Thymus (tissue), 11 donors: ENCODE measurements around the gene PLXNC1. TPM values are rescaled to one million over a fixed set of nuclear protein-coding genes. Genes with fewer than 3 reads are reported as not detected.
A peak's percentile ranks its signal among the peaks of the same experiment; 100 is the strongest.

Experiments
- DNase-seq, 9 donors: peaks; one replicate each; pipeline ENCODE4 v3.0.0-alpha.2; 2013; ENCODE audit warnings: low spot score in 9 of 9, low read depth in 6 of 9, missing footprints in 1 of 9
- H3K27ac ChIP-seq, 2 donors: one replicate each; pipeline ENCODE4 v1.5.1; 2013; ENCODE audit warnings: control low read depth in 1 of 2, low read depth in 1 of 2, low read length in 1 of 2, mild to moderate bottlenecking in 1 of 2, moderate library complexity in 1 of 2
- H3K27me3 ChIP-seq, 2 donors: one replicate each; pipeline ENCODE4 v1.5.1; 2013; ENCODE audit warnings: low read length in 1 of 2; ENCODE audit not compliant: control insufficient read depth in 2 of 2, insufficient read depth in 1 of 2
- H3K36me3 ChIP-seq, 2 donors: one replicate each; pipeline ENCODE4 v1.5.1; 2013; ENCODE audit warnings: low read length in 1 of 2, mild to moderate bottlenecking in 1 of 2, moderate library complexity in 1 of 2; ENCODE audit not compliant: control insufficient read depth in 2 of 2, insufficient read depth in 2 of 2
- H3K4me1 ChIP-seq, 2 donors: one replicate each; pipeline ENCODE4 v1.5.1; 2013; ENCODE audit warnings: low read length in 2 of 2; ENCODE audit not compliant: control insufficient read depth in 2 of 2, insufficient read depth in 2 of 2
- H3K4me3 ChIP-seq, 2 donors: one replicate each; pipeline ENCODE4 v1.5.1; 2013; ENCODE audit warnings: low read length in 2 of 2, control low read depth in 1 of 2, mild to moderate bottlenecking in 1 of 2
- H3K9me3 ChIP-seq, 2 donors: one replicate each; pipeline ENCODE4 v1.5.1; 2013; ENCODE audit warnings: low read length in 1 of 2, mild to moderate bottlenecking in 1 of 2; ENCODE audit not compliant: control insufficient read depth in 2 of 2, insufficient read depth in 1 of 2
- WGBS: extraction: QIAGEN DNeasy Blood & Tissue Kit; methylation state at CpG from one replicate; pipeline ENCODE4 v1.1.7; 2013; 5-methylcytosine and 5-hydroxymethylcytosine counted together
- polyA plus RNA-seq: library from polyadenylated mRNA; stranded (reverse); fragments of 200-250 nt; gene quantifications from one replicate; pipeline ENCODE4 v1.2.3, GENCODE V29; 2013
- total RNA-seq: library from RNA; stranded (reverse); fragments of 120-200 nt; gene quantifications from one replicate; pipeline ENCODE4 v1.2.4, GENCODE V29; 2013
- donor health status: healthy.

PLXNC1 gene
- total and polyA plus RNA-seq, 2 donors, result 3.7 to 11.0 TPM

GRCh38 chr12:94208622-94208966 is 60.2 kb downstream of the PLXNC1 start:
- 95% methylated on average over 4 of the region's 4 CpGs for WGBS
- Histone ChIP-seq H3K4me3 (no peak overlapping the region), H3K27ac (peak overlapping the region; percentile 19 to 82)

GRCh38 chr12:94209240-94209639 is 60.9 kb downstream of the PLXNC1 start:
- Histone ChIP-seq H3K27ac (no peak overlapping the region), H3K4me3 (no peak overlapping the region), H3K4me1 (peaks cover 11 to 22% of the 10 kb centered on the region in 2 donors), H3K27me3 (no peaks in the 10 kb centered on the region), H3K36me3 (no peaks in the 10 kb centered on the region), H3K9me3 (no peaks in the 10 kb centered on the region)
- no peak for DNase-seq
- 92% methylated on average over 8 of the region's 8 CpGs for WGBS

More at GRCh38 chr12:94208622-94208966, 60.2 kb downstream of the PLXNC1 start:
- H3K4me1 ChIP-seq, result peaks cover 11 to 22% of the 10 kb centered on the region in 2 donors
- no peaks in the 10 kb centered on the region for H3K27me3 ChIP-seq
- no peaks in the 10 kb centered on the region for H3K9me3 ChIP-seq
- no peak for DNase-seq
- H3K36me3 ChIP-seq, result no peaks in the 10 kb centered on the region

- Histone ChIP-seq H3K4me1 (peaks cover 11 to 13% of the 10 kb centered on the region in 2 donors), H3K9me3 (no peaks in the 10 kb centered on the region), H3K27me3 (no peaks in the 10 kb centered on the region), H3K4me3 (no peak overlapping the region), H3K36me3 (no peaks in the 10 kb centered on the region), H3K27ac (no peak overlapping the region)
- DNase-seq, result no peak
- WGBS, result 78% methylated on average over 5 of the region's 5 CpGs
Observed at GRCh38 chr12:94211021-94211420, 62.6 kb downstream of the PLXNC1 start.

- no peaks in the 10 kb centered on the region for H3K9me3 ChIP-seq
- H3K27ac ChIP-seq, result no peak overlapping the region
- no peaks in the 10 kb centered on the region for H3K4me1 ChIP-seq
- no peak for DNase-seq
- H3K4me3 ChIP-seq, result no peak overlapping the region
- no peaks in the 10 kb centered on the region for H3K27me3 ChIP-seq
- no peaks in the 10 kb centered on the region for H3K36me3 ChIP-seq
- 92% methylated on average over 3 of the region's 3 CpGs for WGBS
Observed at GRCh38 chr12:94218233-94218632, 69.9 kb downstream of the PLXNC1 start.

- no peak overlapping the region for H3K4me3 ChIP-seq
- no peak overlapping the region for H3K27ac ChIP-seq
- H3K9me3 ChIP-seq, result no peaks in the 10 kb centered on the region
- H3K36me3 ChIP-seq, result no peaks in the 10 kb centered on the region
- 100% methylated on average over 2 of the region's 2 CpGs for WGBS
- H3K27me3 ChIP-seq, result no peaks in the 10 kb centered on the region
- DNase-seq, result no peak
- no peaks in the 10 kb centered on the region for H3K4me1 ChIP-seq
Observed at GRCh38 chr12:94219622-94220302, 71.4 kb downstream of the PLXNC1 start.

GRCh38 chr12:94220804-94221203 is 72.4 kb downstream of the PLXNC1 start:
- Histone ChIP-seq H3K27ac (no peak overlapping the region), H3K9me3 (no peaks in the 10 kb centered on the region), H3K27me3 (no peaks in the 10 kb centered on the region), H3K36me3 (no peaks in the 10 kb centered on the region), H3K4me1 (no peaks in the 10 kb centered on the region), H3K4me3 (no peak overlapping the region)
- 93% methylated on average over 5 of the region's 5 CpGs for WGBS
- no peak for DNase-seq

GRCh38 chr12:94222351-94223084 is 74.1 kb downstream of the PLXNC1 start:
- Histone ChIP-seq H3K27ac (no peak overlapping the region), H3K4me1 (no peaks in the 10 kb centered on the region), H3K4me3 (no peak overlapping the region), H3K36me3 (no peaks in the 10 kb centered on the region), H3K27me3 (no peaks in the 10 kb centered on the region), H3K9me3 (no peaks in the 10 kb centered on the region)
- 96% methylated on average over 4 of the region's 4 CpGs for WGBS
- DNase-seq, result no peak

GRCh38 chr12:94223842-94224241 is 75.5 kb downstream of the PLXNC1 start:
- no peak overlapping the region for H3K4me3 ChIP-seq
- no peaks in the 10 kb centered on the region for H3K4me1 ChIP-seq
- DNase-seq, result no peak
- H3K9me3 ChIP-seq, result no peaks in the 10 kb centered on the region
- H3K27me3 ChIP-seq, result no peaks in the 10 kb centered on the region
- 97% methylated on average over 7 of the region's 7 CpGs for whole genome bisulfite sequencing
- no peak overlapping the region for H3K27ac ChIP-seq
- no peaks in the 10 kb centered on the region for H3K36me3 ChIP-seq

- no peaks in the 10 kb centered on the region for H3K27me3 ChIP-seq
- DNase-seq, result no peak
- no peak overlapping the region for H3K4me3 ChIP-seq
- no peaks in the 10 kb centered on the region for H3K36me3 ChIP-seq
- H3K9me3 ChIP-seq, result no peaks in the 10 kb centered on the region
- 97% methylated on average over 9 of the region's 9 CpGs for WGBS
- H3K27ac ChIP-seq, result no peak overlapping the region
- H3K4me1 ChIP-seq, result peaks cover 3 to 7% of the 10 kb centered on the region in 2 donors
Observed at GRCh38 chr12:94225506-94225905, 77.1 kb downstream of the PLXNC1 start.
